Rectal smooth muscle tissue (tissue), 1 donor: ENCODE data around the gene AFAP1L2.

ENCODE experiments used
- H3K27ac ChIP-seq: one replicate; pipeline ENCODE4 v1.7.0; 2013; ENCODE audit warnings: low read depth, low read length, inconsistent platforms
- H3K27me3 ChIP-seq: one replicate; pipeline ENCODE4 v1.7.0; 2013; ENCODE audit warnings: low read length; ENCODE audit not compliant: control insufficient read depth, insufficient read depth
- H3K36me3 ChIP-seq: one replicate; pipeline ENCODE4 v1.7.0; 2013; ENCODE audit warnings: low read length; ENCODE audit not compliant: control insufficient read depth, insufficient read depth
- H3K4me1 ChIP-seq: one replicate; pipeline ENCODE4 v1.7.0; 2013; ENCODE audit warnings: low read length; ENCODE audit not compliant: control insufficient read depth, insufficient read depth
- H3K4me3 ChIP-seq: one replicate; pipeline ENCODE4 v1.7.0; 2013; ENCODE audit warnings: low read length
- H3K9ac ChIP-seq: one replicate; pipeline ENCODE4 v1.7.0; 2013; ENCODE audit warnings: low read length

AFAP1L2 gene

GRCh38 chr10:114376523-114376922 lies 27.8 kb downstream of the AFAP1L2 start:
- Histone ChIP-seq H3K9ac (no peak overlapping the region), H3K27me3 (no peaks in the 10 kb centered on the region), H3K27ac (no peak overlapping the region), H3K4me3 (no peak overlapping the region), H3K36me3 (no peaks in the 10 kb centered on the region), H3K4me1 (peaks cover 20% of the 10 kb centered on the region)

- Histone ChIP-seq H3K4me1 (peaks cover 17% of the 10 kb centered on the region), H3K27ac (peak overlapping the region; percentile 66)
These were observed 29.3 kb downstream of the AFAP1L2 start for GRCh38 chr10:114375047-114375446.

DNA sequence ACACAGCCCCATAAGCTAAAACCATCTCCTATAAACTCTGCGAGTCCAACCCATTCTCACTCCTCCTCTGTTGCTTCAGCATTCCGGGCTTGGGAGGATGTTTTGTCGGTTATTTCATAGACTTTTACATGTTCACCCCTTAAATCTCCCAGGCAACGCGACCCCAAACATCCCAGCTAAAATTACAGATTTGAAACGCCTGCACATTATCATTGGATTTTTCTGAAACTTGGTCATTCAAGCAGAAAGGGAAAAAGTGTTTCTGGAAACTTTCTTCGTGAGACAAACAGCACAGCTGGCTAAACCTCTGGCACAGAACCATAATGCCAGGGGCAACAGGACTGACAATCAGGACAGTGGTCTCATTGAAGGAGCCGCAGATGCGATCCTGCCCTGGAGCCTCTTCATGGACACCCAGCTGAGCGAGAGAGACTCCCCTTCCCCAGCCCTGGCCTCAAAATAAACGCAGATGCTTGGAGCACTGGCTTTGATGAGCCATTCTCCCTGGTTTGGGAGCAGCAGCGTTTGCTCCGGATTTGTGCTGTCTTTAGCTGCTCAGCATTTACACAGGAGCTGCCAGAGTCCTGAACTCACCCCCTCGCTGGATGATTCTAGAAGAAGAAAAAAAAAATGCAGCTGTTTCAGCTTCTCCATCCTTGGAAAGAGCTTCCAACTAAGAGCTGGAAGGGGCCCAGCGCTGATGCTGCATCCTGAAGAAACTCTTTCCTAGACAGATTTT lies 30.1 kb downstream of the AFAP1L2 start:
- H3K36me3 ChIP-seq: no peaks in the 10 kb centered on the region
- H3K27me3 ChIP-seq: no peaks in the 10 kb centered on the region
- peak overlapping the region; percentile 27 for H3K9ac ChIP-seq
- H3K4me1 ChIP-seq: peaks cover 15% of the 10 kb centered on the region
- peak overlapping the region; percentile 10 for H3K4me3 ChIP-seq
- peak overlapping the region; percentile 65 for H3K27ac ChIP-seq

More at GRCh38 chr10:114375047-114375446, 29.3 kb downstream of the AFAP1L2 start:
- Histone ChIP-seq H3K4me3 (no peak overlapping the region), H3K36me3 (no peaks in the 10 kb centered on the region), H3K9ac (no peak overlapping the region), H3K27me3 (no peaks in the 10 kb centered on the region)

DNA sequence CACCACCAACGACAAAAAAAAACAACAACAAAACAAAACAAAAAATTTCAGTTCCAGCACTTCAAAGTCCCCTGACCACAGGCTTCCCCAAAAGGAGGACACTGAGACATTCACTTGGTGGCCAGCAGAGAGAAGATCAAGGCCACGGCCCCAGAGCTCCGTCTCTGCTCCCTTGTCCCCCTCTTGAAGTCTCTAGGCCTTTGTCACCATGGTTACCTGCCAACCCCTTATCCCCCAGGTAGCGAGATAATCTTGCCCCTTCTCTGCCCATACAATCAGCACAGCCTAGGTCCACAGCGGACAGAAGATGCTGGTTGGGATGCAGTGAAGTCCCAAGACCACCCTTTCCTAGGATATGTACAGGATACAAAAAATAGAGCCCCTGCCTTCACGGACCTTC lies 30.7 kb downstream of the AFAP1L2 start:
- H3K4me3 ChIP-seq: peak overlapping the region; percentile 10
- H3K36me3 ChIP-seq: no peaks in the 10 kb centered on the region
- H3K27ac ChIP-seq: peak overlapping the region; percentile 65
- no peak overlapping the region for H3K9ac ChIP-seq
- no peaks in the 10 kb centered on the region for H3K27me3 ChIP-seq
- H3K4me1 ChIP-seq: peaks cover 15% of the 10 kb centered on the region

DNA sequence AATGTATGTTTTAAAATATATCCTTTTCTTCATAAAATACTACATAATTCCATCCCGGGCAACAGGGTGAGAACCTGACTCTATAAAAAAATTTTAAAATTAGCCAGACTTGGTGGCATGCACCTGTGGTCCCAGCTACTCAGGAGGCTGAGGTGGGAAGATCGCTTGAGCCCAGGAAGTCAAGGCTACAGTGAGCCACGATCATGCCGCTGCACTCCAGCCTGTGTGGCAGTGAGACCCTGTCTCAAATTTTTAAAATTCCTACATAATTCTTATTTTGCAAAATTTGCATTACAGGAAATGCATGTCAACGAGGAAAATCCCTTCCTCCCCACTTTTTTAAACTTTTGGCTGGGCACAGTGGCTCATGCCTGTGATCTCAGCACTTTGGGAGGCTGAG lies 31.3 kb downstream of the AFAP1L2 start:
- Histone ChIP-seq H3K36me3 (no peaks in the 10 kb centered on the region), H3K27me3 (no peaks in the 10 kb centered on the region), H3K4me3 (no peak overlapping the region), H3K27ac (peak overlapping the region; percentile 65), H3K4me1 (peaks cover 15% of the 10 kb centered on the region), H3K9ac (no peak overlapping the region)

GRCh38 chr10:114372179-114372578 lies 32.1 kb downstream of the AFAP1L2 start:
- no peak overlapping the region for H3K9ac ChIP-seq
- no peak overlapping the region for H3K27ac ChIP-seq
- H3K27me3 ChIP-seq: no peaks in the 10 kb centered on the region
- H3K4me1 ChIP-seq: peaks cover 20% of the 10 kb centered on the region
- H3K36me3 ChIP-seq: no peaks in the 10 kb centered on the region
- H3K4me3 ChIP-seq: no peak overlapping the region

- no peaks in the 10 kb centered on the region for H3K36me3 ChIP-seq
- no peak overlapping the region for H3K27ac ChIP-seq
- no peaks in the 10 kb centered on the region for H3K27me3 ChIP-seq
- H3K4me1 ChIP-seq: peaks cover 19% of the 10 kb centered on the region
- H3K4me3 ChIP-seq: no peak overlapping the region
- H3K9ac ChIP-seq: no peak overlapping the region
These were observed 33.3 kb downstream of the AFAP1L2 start for GRCh38 chr10:114370966-114371365.

GRCh38 chr10:114370199-114370598 lies 34.1 kb downstream of the AFAP1L2 start:
- Histone ChIP-seq H3K27ac (no peak overlapping the region), H3K9ac (no peak overlapping the region), H3K4me1 (peaks cover 19% of the 10 kb centered on the region), H3K36me3 (no peaks in the 10 kb centered on the region), H3K27me3 (no peaks in the 10 kb centered on the region), H3K4me3 (no peak overlapping the region)

- H3K36me3 ChIP-seq: no peaks in the 10 kb centered on the region
- peaks cover 6% of the 10 kb centered on the region for H3K4me1 ChIP-seq
- H3K27ac ChIP-seq: no peak overlapping the region
- no peak overlapping the region for H3K4me3 ChIP-seq
- no peaks in the 10 kb centered on the region for H3K27me3 ChIP-seq
- H3K9ac ChIP-seq: no peak overlapping the region
These were observed 36.3 kb downstream of the AFAP1L2 start for GRCh38 chr10:114368057-114368391.

GRCh38 chr10:114367351-114368056 lies 36.8 kb downstream of the AFAP1L2 start:
- Histone ChIP-seq H3K4me1 (peaks cover 6% of the 10 kb centered on the region), H3K9ac (no peak overlapping the region), H3K27me3 (no peaks in the 10 kb centered on the region), H3K4me3 (no peak overlapping the region), H3K27ac (no peak overlapping the region), H3K36me3 (no peaks in the 10 kb centered on the region)

DNA sequence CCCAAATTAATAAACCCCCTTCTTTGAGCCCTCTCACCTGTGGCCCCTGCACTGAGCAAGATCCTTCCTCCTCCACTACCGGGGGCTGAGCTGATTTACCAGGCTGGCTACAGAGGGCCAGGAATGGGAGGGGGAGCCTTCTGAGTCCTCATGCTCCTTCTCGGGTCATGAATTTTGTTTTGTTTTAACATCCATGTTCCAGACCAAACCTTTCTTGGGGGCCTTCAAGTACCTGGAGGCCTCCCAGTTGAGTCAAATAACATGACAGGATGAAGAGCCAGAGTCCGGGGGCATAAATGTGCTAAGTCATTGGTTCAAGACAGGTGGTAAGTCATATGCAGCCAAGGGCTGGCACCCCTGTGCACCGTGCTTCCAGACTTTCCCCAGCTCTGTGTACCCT lies 39.6 kb downstream of the AFAP1L2 start:
- H3K9ac ChIP-seq: no peak overlapping the region
- H3K27me3 ChIP-seq: no peaks in the 10 kb centered on the region
- no peak overlapping the region for H3K27ac ChIP-seq
- H3K4me3 ChIP-seq: no peak overlapping the region
- peaks cover 6% of the 10 kb centered on the region for H3K4me1 ChIP-seq
- no peaks in the 10 kb centered on the region for H3K36me3 ChIP-seq

GRCh38 chr10:114363745-114364454 lies 40.4 kb downstream of the AFAP1L2 start:
- peaks cover 6% of the 10 kb centered on the region for H3K4me1 ChIP-seq
- H3K9ac ChIP-seq: no peak overlapping the region
- no peaks in the 10 kb centered on the region for H3K36me3 ChIP-seq
- H3K27ac ChIP-seq: no peak overlapping the region
- no peak overlapping the region for H3K4me3 ChIP-seq
- H3K27me3 ChIP-seq: no peaks in the 10 kb centered on the region
